HG02970 (cell line): ENCODE measurements around the gene A2M.

Source experiments
- ATAC-seq: cut with Tn5 transposase; IDR thresholded peaks from one replicate; pipeline ENCODE4 v1.9.1; 2021; ENCODE audit warnings: mild to moderate bottlenecking, moderate library complexity, moderate number of reproducible peaks; ENCODE audit not compliant: unreplicated experiment, low FRiP score

Gene A2M

GRCh38 chr12:9075138-9075535, 40.6 kb downstream of the A2M start:
- ATAC-seq = no peak

- ATAC-seq = no peak
These were observed 41.1 kb downstream of the A2M start for GRCh38 chr12:9074484-9075137.

GRCh38 chr12:9073076-9073475, 42.6 kb downstream of the A2M start:
- no peak for ATAC-seq

DNA sequence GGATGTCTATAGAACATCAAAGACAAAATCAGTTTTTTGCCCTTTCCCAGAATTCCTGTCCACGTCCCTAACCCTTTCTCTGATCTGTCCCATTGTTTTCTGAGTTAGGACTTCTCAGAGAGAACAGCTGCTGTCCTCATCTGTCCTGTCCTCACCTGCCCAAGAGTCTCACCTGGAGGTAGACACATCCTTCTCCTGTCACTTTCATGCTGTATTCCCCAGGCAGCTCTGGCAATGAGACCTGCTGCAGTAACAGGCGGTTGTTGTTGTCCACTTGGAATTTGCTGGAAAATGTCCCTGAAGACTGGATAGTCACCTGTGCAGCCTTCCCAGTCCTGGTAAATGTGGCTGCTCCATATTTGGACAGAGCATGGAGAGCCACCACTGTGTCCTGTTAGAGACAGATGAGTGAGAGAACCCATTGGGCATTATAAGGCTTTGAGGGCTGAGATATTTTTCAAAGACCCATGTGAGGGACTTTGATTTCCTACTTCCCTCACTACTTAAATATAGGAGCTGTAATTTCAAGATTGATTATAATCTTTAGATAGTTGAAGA, 43.2 kb downstream of the A2M start:
- ATAC-seq = no peak

GRCh38 chr12:9071969-9072368, 43.8 kb downstream of the A2M start:
- no peak for ATAC-seq

- ATAC-seq = no peak
These were observed 44.2 kb downstream of the A2M start for GRCh38 chr12:9071518-9071917.

DNA sequence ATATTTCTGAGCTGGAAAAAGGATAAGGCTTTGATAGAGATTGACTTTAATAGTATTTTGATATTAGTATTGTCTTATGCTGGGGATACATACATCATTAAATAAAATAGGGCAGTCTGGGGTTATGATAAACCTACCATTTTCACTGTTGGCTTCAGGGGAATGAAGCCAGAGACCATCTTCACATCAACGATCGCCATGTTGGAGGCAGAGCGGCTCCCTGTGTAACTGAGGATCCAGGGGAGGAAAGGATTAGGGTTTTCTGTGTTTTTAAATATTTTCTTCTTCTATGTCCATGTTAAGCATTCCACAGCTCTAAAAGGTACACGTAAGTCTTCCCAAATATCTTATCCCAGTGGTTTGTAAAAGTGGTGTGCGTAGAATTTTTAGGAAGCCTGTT, 45.4 kb downstream of the A2M start:
- ATAC-seq = no peak

DNA sequence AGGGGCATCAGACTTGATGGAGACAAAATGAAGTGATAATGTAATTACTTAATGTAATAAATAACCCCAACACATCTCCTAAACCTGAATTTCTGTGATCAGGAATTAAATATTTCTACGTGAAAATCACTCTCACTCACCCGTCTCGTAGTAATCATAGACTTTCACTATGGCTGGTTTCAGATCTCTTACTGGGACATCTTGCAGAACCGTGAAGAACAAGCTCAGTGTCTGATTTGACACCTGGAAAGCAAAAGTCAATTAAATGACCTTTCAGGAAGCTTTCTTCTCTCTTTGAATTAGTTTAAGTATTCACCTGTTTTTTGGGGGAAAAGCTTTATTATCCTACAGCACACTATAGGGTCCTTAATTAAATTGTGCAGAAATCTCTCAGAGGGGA, 47.1 kb downstream of the A2M start:
- ATAC-seq = no peak

GRCh38 chr12:9068086-9068485, 47.6 kb downstream of the A2M start:
- ATAC-seq = no peak

GRCh38 chr12:9066755-9067423, 48.8 kb downstream of the A2M start:
- ATAC-seq = no peak

DNA sequence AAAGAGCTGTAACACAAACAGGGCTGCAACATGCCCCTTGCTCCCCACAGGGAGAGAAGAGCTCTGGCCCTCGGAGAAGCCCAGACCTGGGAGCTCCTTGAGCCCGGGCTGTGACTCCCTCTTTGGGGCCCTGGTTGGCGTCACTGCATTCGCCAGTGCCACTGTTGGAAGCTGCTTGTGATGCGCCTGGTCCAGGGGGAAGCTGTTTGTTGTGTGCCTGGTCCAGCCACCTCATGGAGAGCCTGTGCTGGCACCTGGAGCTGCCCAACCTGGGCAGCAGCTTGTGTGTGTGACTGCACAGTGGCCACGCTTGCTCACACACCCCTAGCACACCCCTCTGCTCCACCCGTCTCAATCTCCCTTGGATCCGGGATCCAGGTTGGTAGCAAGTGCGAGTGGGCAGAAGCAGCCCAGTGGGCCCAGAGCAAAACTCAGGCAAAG, 49.5 kb downstream of the A2M start:
- no peak for ATAC-seq

- ATAC-seq = no peak
These were observed 50.2 kb downstream of the A2M start for GRCh38 chr12:9065607-9065856.

- ATAC-seq = no peak
These were observed 50.7 kb downstream of the A2M start for GRCh38 chr12:9064815-9065606.

- ATAC-seq = no peak
These were observed 51.4 kb downstream of the A2M start for GRCh38 chr12:9064201-9064814.

DNA sequence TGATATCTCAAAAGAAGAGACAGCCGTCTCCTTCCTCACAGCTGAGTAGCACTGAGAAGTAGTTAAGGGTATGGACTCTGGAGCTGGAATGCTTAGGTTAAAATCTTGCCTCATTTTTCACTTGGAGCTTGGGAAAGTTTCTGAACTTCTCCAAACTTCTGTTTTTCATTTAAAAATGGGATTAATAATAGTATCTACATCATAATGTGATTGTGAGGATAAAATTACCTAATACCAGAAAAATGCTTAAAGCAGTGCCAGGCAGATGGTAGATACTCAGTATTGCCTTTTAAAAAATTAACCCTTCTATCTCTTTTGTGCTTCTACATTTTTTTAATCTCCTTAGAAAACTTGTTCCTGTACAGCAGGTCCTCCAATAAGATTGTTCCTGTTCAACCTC, 63.1 kb downstream of the A2M start:
- ATAC-seq = no peak

DNA sequence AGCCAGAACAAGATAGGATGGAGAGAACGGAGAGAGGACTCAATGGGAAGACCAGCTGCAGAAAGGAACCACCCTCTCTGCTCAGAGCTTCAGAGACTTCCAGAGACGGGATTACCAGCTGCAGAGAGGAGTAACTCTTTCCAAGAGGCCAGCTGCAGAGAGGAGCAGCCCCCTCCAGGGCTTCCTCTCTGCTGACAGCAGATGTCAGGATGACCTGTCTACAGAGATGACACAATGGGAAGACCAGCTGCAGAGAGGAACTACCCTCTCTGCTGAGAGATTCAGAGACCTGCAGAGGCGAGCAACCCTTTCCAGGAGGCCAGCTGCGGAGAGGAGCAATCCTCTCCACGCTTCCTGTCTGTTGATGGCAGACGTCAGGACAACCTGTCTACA, 64.6 kb downstream of the A2M start:
- ATAC-seq = no peak

DNA sequence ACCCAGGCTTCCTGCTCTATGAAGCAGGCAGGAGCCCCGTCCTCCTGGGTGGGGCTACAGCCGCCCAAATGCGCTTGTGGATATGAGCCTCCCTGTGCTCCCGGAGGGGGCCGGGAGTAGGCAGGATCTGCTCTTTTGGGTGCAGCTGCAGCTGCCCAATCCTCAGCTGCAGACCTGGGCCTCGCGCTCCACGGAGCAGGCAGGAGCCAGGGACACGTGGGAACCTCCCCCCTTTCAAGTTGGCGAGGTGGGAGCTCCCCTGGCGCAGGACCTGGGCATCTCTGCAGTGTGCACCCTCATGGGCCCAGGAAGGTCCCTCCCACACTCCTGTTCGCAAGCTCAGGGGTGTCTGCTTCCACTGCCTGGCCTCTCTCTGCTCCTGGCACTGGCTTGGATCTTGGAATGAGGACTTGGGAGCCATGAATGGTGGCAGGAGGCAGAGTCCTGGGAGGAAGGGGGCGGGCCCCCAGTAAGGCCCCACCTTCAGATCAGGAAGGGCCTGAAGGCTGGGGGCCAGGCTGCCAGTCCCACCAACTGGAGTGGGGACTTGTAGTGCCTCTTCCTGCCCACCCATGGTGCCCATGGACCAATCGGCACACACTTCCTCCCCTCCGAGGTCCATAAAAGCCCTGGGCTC, 65.1 kb downstream of the A2M start:
- ATAC-seq = no peak

- ATAC-seq = no peak
These were observed 66.1 kb downstream of the A2M start for GRCh38 chr12:9049520-9050133.

DNA sequence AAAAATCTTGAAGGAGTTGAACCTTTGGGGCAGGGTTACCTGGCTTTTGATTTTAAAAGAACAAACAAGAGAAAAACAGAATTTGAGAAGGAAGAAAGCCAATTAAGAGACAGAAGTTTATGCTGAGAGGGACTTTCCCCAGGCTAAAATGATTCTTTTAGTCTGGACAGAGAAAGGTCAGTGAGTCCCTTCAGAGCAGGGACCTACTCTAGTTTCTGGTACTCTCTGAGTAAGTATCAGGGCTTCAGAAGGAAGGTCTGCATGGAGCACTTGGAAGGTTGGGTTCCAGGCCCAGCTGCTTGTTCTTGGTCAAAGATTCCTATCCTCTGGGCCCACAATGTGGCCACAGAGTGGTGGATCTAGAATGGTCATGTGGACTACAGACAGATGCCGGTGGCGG, 66.8 kb downstream of the A2M start:
- no peak for ATAC-seq

- ATAC-seq = no peak
These were observed 68.6 kb downstream of the A2M start for GRCh38 chr12:9047105-9047504.
